IMR-90 (cell line): ENCODE data around the gene NR0B2. TPM values are rescaled to one million over a fixed set of nuclear protein-coding genes. Genes with fewer than 3 reads are reported as not detected.

Source experiments
- ATAC-seq: fragments of 200-7000 bp; cut with Tn5 transposase; 2 replicates; pipeline ENCODE4 v1.9.1; 2020; ENCODE audit warnings: low read depth, mild to moderate bottlenecking, moderate library complexity
- BruUV-seq: library from RNA; stranded (reverse); fragments of 400-500 nt; replicated peaks from 2 replicates; lab custom pipeline; 2021; lab: Mats Ljungman, UMichigan
- CTCF ChIA-PET: fragments of 300-600 bp; formaldehyde crosslinking; extraction: SDS; loops from one replicate; lab custom pipeline; 2021; ENCODE audit warnings: antibody characterized with exemption; lab: Yijun Ruan, JAX
- POLR2A ChIA-PET: fragments of 300-600 bp; sonication (Branson Sonifier 250); formaldehyde crosslinking; loops from one replicate; lab custom pipeline; 2022; ENCODE audit warnings: antibody characterized with exemption; ENCODE audit not compliant: unreplicated experiment; lab: Charles Lee
- DNase-seq: peaks from one replicate; pipeline ENCODE4 v3.0.0; 2013
- H2AFZ ChIP-seq: replicated peaks from 2 replicates; pipeline ENCODE3; 2013; ENCODE audit warnings: low read length, mild to moderate bottlenecking; ENCODE audit not compliant: poor library complexity
- H2AK5ac ChIP-seq: 2 replicates; pipeline ENCODE4 v1.6.1; 2013; ENCODE audit warnings: low read depth, low read length, inconsistent platforms
- H2AK9ac ChIP-seq: replicated peaks from 2 replicates; pipeline ENCODE3; 2013; ENCODE audit warnings: mild to moderate bottlenecking, low read depth, low read length, moderate library complexity; ENCODE audit not compliant: poor library complexity
- H2BK120ac ChIP-seq: 2 replicates; pipeline ENCODE4 v1.6.1; 2013; ENCODE audit warnings: low read depth, low read length, inconsistent platforms
- H2BK15ac ChIP-seq: 3 replicates; pipeline ENCODE4 v1.6.1; 2013; ENCODE audit warnings: low read depth, low read length, inconsistent platforms
- H2BK20ac ChIP-seq: 2 replicates; pipeline ENCODE4 v1.6.1; 2013; ENCODE audit warnings: low read depth, mild to moderate bottlenecking, inconsistent platforms, low read length, moderate library complexity
- H2BK5ac ChIP-seq: 2 replicates; pipeline ENCODE4 v1.6.1; 2013; ENCODE audit warnings: mild to moderate bottlenecking, low read depth, low read length, inconsistent platforms; ENCODE audit not compliant: poor library complexity, severe bottlenecking
- H3K14ac ChIP-seq: replicated peaks from 2 replicates; pipeline ENCODE4 v1.6.1; 2013; ENCODE audit warnings: low read depth, low read length, inconsistent platforms
- H3K18ac ChIP-seq: 2 replicates; pipeline ENCODE4 v1.6.1; 2013; ENCODE audit warnings: low read depth, low read length, control low read depth
- H3K23ac ChIP-seq: 2 replicates; pipeline ENCODE4 v1.6.1; 2013; ENCODE audit warnings: low read depth, low read length, inconsistent platforms
- H3K27ac ChIP-seq: 2 replicates; pipeline ENCODE4 v1.5.1; 2013; ENCODE audit warnings: mild to moderate bottlenecking, control low read depth, low read length; ENCODE audit not compliant: insufficient read depth
- H3K27me3 ChIP-seq: 2 replicates; pipeline ENCODE4 v1.6.1; 2013; ENCODE audit warnings: low read length; ENCODE audit not compliant: control insufficient read depth, insufficient read depth
- H3K36me3 ChIP-seq: 2 replicates; pipeline ENCODE4 v1.6.1; 2013; ENCODE audit warnings: low read length, mixed read lengths; ENCODE audit not compliant: control insufficient read depth, insufficient read depth
- H3K4ac ChIP-seq: 2 replicates; pipeline ENCODE4 v1.6.1; 2013; ENCODE audit warnings: low read depth, low read length, inconsistent platforms
- H3K4me1 ChIP-seq: 2 replicates; pipeline ENCODE4 v1.6.1; 2013; ENCODE audit warnings: low read length, mixed read lengths; ENCODE audit not compliant: control insufficient read depth, insufficient read depth
- H3K4me2 ChIP-seq: 2 replicates; pipeline ENCODE4 v1.6.1; 2013; ENCODE audit warnings: low read depth, mild to moderate bottlenecking, control low read depth, low read length, moderate library complexity
- H3K4me3 ChIP-seq: 2 replicates; pipeline ENCODE4 v1.5.1; 2013; ENCODE audit warnings: low read depth, mild to moderate bottlenecking, control low read depth, low read length, moderate library complexity; ENCODE audit not compliant: insufficient read depth
- H3K56ac ChIP-seq: 2 replicates; pipeline ENCODE4 v1.6.1; 2013; ENCODE audit warnings: low read length, inconsistent platforms; ENCODE audit not compliant: insufficient read depth; ENCODE audit errors: extremely low read depth
- H3K79me1 ChIP-seq, 2 experiments: 2 replicates each; pipeline ENCODE4 v1.6.1; 2013; ENCODE audit warnings: low read length in 2 of 2, inconsistent platforms in 1 of 2, low read depth in 1 of 2
- H3K9ac ChIP-seq: 2 replicates; pipeline ENCODE4 v1.6.1; 2013; ENCODE audit warnings: low read depth, low read length, control low read depth
- H3K9me1 ChIP-seq: 2 replicates; pipeline ENCODE4 v1.6.1; 2013; ENCODE audit warnings: low read length, inconsistent platforms; ENCODE audit not compliant: insufficient read depth
- H3K9me3 ChIP-seq: 2 replicates; pipeline ENCODE4 v1.6.1; 2013; ENCODE audit warnings: low read length; ENCODE audit not compliant: control insufficient read depth, insufficient read depth
- H4K20me1 ChIP-seq: 2 replicates; pipeline ENCODE4 v1.6.1; 2013; ENCODE audit warnings: low read length, inconsistent platforms; ENCODE audit not compliant: insufficient read depth
- H4K5ac ChIP-seq: 2 replicates; pipeline ENCODE4 v1.6.1; 2013; ENCODE audit warnings: mild to moderate bottlenecking, low read depth, low read length, control low read depth
- H4K8ac ChIP-seq, 2 experiments: 2 replicates each; pipeline ENCODE4 v1.6.1; 2013; ENCODE audit warnings: low read depth in 2 of 2, low read length in 2 of 2, control low read depth in 1 of 2, inconsistent platforms in 1 of 2
- H4K91ac ChIP-seq: 2 replicates; pipeline ENCODE4 v1.6.1; 2013; ENCODE audit warnings: low read depth, low read length, inconsistent platforms; ENCODE audit not compliant: insufficient read depth
- BHLHE40 ChIP-seq: fragments of 150-350 bp; IDR thresholded peaks from 2 replicates; pipeline ENCODE4 v1.6.1; 2016; ENCODE audit warnings: mild to moderate bottlenecking, low read depth, low read length
- CHD1 ChIP-seq: IDR thresholded peaks from 2 replicates; pipeline ENCODE4 v1.6.1; 2012; ENCODE audit warnings: low read depth, low read length, improper control_type of control experiment
- MAZ ChIP-seq: IDR thresholded peaks from 2 replicates; pipeline ENCODE4 v1.6.1; 2012; ENCODE audit warnings: low read depth, mild to moderate bottlenecking, low read length, improper control_type of control experiment, moderate library complexity, borderline replicate concordance
- NFE2L2 ChIP-seq: fragments of 150-350 bp; IDR thresholded peaks from 2 replicates; pipeline ENCODE4 v1.6.1; 2016; ENCODE audit warnings: low read depth, mild to moderate bottlenecking, low read length
- POLR2A ChIP-seq: IDR thresholded peaks from 2 replicates; pipeline ENCODE4 v1.6.1; 2012; ENCODE audit warnings: mild to moderate bottlenecking, low read depth, low read length
- RAD21 ChIP-seq: IDR thresholded peaks from 2 replicates; pipeline ENCODE4 v1.6.1; 2012; ENCODE audit warnings: low read length, improper control_type of control experiment
- RCOR1 ChIP-seq: IDR thresholded peaks from 2 replicates; pipeline ENCODE4 v1.6.1; 2012; ENCODE audit warnings: mild to moderate bottlenecking, low read length, improper control_type of control experiment; ENCODE audit not compliant: insufficient replicate concordance
- RFX5 ChIP-seq: IDR thresholded peaks from 2 replicates; pipeline ENCODE4 v1.8.0; 2012; ENCODE audit warnings: low read depth, mild to moderate bottlenecking, low read length, moderate library complexity
- WGBS, 2 experiments: methylation state at CpG; one replicate each; pipeline versions ENCODE4 v1.1.5 to v1.1.7; 2013; ENCODE audit warnings: missing lambda C conversion rate in 2 of 2; ENCODE audit not compliant: insufficient read length in 1 of 2; ENCODE audit errors: extremely low coverage in 2 of 2; 5-methylcytosine and 5-hydroxymethylcytosine counted together
- dilution Hi-C: fragments of 300-500 bp; cut with HindIII; formaldehyde crosslinking; loops from one replicate; pipeline ENCODE4 v1.14.3; 2018; ENCODE audit warnings: low sequenced_read_pairs; ENCODE audit not compliant: unreplicated experiment
- in situ Hi-C: fragments of 300-500 bp; cut with MboI; formaldehyde crosslinking; loops from 3 replicates; pipeline ENCODE4 v1.14.3; 2019; ENCODE audit warnings: low sequenced_read_pairs, inconsistent platforms, mixed read lengths
- intact Hi-C: fragments of 100-400 bp; cut with micrococcal nuclease; formaldehyde crosslinking; loops from 2 replicates; pipeline ENCODE4 v1.10.0; 2022
- polyA plus RNA-seq, 3 experiments: library from polyadenylated mRNA; depleted of rRNA; stranded (reverse); fragments of >200 nt; gene quantifications; 2 replicates each; pipeline ENCODE4 v1.2.3, GENCODE V29; 2012; ENCODE audit warnings: low replicate concordance in 1 of 3
- total RNA-seq: library from RNA; depleted of rRNA; stranded (reverse); fragments of >200 nt; gene quantifications from 2 replicates; pipeline ENCODE4 v1.2.3, GENCODE V29; 2012
- TF ChIP-seq, protein P1 (sequence below): fragments of 150-350 bp; IDR thresholded peaks from 2 replicates; pipeline ENCODE4 v1.6.1; 2017; ENCODE audit warnings: mild to moderate bottlenecking, antibody characterized with exemption, low read length, low read depth

The NR0B2 gene
- total and polyA plus RNA-seq, 2 of the 4 experiments (the other 2 are of a cell fraction) = not detected

- Histone ChIP-seq H3K27ac (no peak overlapping the region), H2AK5ac (no peak overlapping the region), H4K8ac (peak overlapping the region; percentile 56 to 98), H3K56ac (peak overlapping the region; percentile 93; the same call in 1 of the 2 replicates), H3K36me3 (peaks cover 5% of the 10 kb centered on the region; the same call in 1 of the 2 replicates), H3K9me3 (no peaks in the 10 kb centered on the region), H3K4me2 (peak overlapping the region; percentile 83), H2BK15ac (no peak overlapping the region), H3K18ac (no peak overlapping the region), H4K5ac (peak overlapping the region; percentile 90; the same call in 1 of the 2 replicates), H2BK5ac (peak overlapping the region; percentile 80), H3K4ac (peak overlapping the region; percentile 90; the same call in 1 of the 2 replicates), H4K91ac (peak overlapping the region; percentile 64), H2BK20ac (no peak overlapping the region), H3K4me1 (peaks cover 5% of the 10 kb centered on the region; the same call in 1 of the 2 replicates), H2AK9ac (no peak overlapping the region), H2AFZ (no peak overlapping the region), H3K9ac (peak overlapping the region; percentile 71; the same call in 1 of the 2 replicates), H2BK120ac (no peak overlapping the region), H3K9me1 (no peaks in the 10 kb centered on the region), H3K23ac (peak overlapping the region; percentile 73; the same call in 1 of the 2 replicates), H3K14ac (peak overlapping the region; percentile 97), H3K4me3 (peak overlapping the region; percentile 86; the same call in 1 of the 2 replicates), H4K20me1 (no peaks in the 10 kb centered on the region), H3K79me1 (peaks cover 23 to 37% of the 10 kb centered on the region in 2 experiments; a peak in 3 of 4 replicates), H3K27me3 (no peaks in the 10 kb centered on the region)
- no peak for TF ChIP-seq RFX5
- TF ChIP-seq MAZ = no peak
- TF ChIP-seq RCOR1 = no peak
- TF ChIP-seq NFE2L2 = no peak
- TF ChIP-seq, protein P1, sequence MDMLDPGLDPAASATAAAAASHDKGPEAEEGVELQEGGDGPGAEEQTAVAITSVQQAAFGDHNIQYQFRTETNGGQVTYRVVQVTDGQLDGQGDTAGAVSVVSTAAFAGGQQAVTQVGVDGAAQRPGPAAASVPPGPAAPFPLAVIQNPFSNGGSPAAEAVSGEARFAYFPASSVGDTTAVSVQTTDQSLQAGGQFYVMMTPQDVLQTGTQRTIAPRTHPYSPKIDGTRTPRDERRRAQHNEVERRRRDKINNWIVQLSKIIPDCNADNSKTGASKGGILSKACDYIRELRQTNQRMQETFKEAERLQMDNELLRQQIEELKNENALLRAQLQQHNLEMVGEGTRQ = no peak
- TF ChIP-seq BHLHE40 = no peak
- TF ChIP-seq POLR2A = no peak
- no peak for TF ChIP-seq RAD21
- no peak for TF ChIP-seq CHD1
- dilution Hi-C loops (no loop called here), in situ Hi-C loops (no loop called here), intact Hi-C loops (no loop called here)
- 100% methylated on average over 3 of the region's 18 CpGs; no CpG with 5 or more reads in 1 of the 2 experiments for WGBS, 2 experiments
- no TSS peak for BruUV-seq
- ATAC-seq (no peak), DNase-seq (no peak)
- ChIA-PET POLR2A (interaction anchor here (0.6 to 2.3 kb wide), 4 partner anchors 11 to 96 kb away, joined by 3 to 7 read pairs (median 3); partner anchors contain the start of gene GPN2), CTCF (interaction anchor here (0.7 kb wide), 1 partner anchor 10 kb away, joined by 3 read pairs; no protein-coding TSS in a partner anchor)
Observed at GRCh38 chr1:26900815-26901511, 12.8 kb downstream of the NR0B2 start.
